CD4-positive, alpha-beta T cell treated with Interleukin-21 for 1 hour (primary cell): Measurements from ENCODE around the gene FAM177A1.
"Not testable (repeated sequence)": the region's sequence is repeated elsewhere in the genome, so short reads cannot be mapped to it uniquely, and the experiment has no call there.

ENCODE experiments used
- DNase-seq: peaks from one replicate; pipeline ENCODE4 v3.0.0-alpha.2; 2020

Gene FAM177A1

GRCh38 chr14:35065731-35066130 lies 19.7 kb downstream of the FAM177A1 start:
- DNase-seq, result not testable (repeated sequence)

DNA sequence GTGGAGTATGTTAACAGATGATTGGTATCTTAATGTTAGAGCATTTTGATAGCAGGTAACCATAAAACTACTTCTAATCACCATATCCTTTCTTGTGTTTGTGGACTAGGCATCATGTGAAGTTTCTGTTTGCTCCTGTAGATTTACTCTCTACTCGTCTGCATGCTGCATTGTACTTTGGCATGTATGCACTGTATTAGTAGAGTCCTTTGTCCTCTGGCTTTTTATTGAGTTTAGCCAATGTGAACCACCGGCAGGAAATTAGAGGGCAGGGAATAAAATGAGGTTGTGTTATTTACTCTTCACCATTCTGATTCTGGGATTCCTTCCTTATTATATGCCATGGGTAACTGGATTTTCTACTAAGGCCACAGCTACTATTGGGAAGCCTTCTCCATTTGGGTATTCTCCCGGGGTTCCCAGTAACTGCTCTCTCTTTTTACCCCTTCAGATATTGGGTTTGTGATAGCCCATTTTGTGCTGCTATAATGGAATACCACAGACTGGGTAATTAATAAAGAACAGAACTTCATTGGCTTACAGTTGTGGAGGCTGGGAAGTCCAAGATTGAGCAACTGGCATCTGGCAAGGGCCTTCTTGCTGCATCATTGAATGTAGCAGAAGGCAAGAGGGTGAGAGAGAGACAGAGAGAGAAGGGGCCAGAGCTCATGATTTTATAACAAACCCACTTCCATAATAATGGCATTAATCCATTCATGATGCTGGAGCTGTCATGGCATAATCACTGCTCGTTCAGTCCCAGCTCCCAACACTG lies 22.4 kb downstream of the FAM177A1 start:
- no peak for DNase-seq

- DNase-seq, result no peak
Measured at GRCh38 chr14:35072226-35072625, 26.2 kb downstream of the FAM177A1 start.

GRCh38 chr14:35073486-35073885 lies 27.4 kb downstream of the FAM177A1 start:
- no peak for DNase-seq

- no peak for DNase-seq
Measured at GRCh38 chr14:35078082-35078481, 32.0 kb downstream of the FAM177A1 start.

- DNase-seq, result no peak
Measured at GRCh38 chr14:35079742-35080141, 33.7 kb downstream of the FAM177A1 start.

- DNase-seq, result no peak
Measured at GRCh38 chr14:35083530-35084150, 37.6 kb downstream of the FAM177A1 start.

GRCh38 chr14:35085441-35085840 lies 39.4 kb downstream of the FAM177A1 start:
- DNase-seq, result no peak

DNA sequence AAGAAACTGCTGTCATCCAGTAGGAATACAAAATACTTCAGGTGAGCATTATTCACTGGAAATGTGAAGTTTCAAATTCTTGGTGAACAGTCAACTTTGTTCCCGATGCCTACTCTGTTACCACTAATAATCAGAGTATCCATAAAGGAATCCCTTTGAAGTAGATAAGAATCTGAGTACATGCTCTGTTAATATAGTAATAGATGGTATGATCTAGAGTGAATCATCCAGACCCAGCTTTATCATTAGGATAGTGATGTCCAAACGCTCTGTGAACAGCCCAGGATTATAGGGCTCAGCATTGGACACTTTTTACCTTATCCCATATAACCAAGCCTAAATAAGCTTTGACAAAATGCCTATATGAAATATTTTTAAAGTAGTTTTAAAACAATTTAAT lies 42.4 kb downstream of the FAM177A1 start:
- no peak for DNase-seq

- DNase-seq, result not testable (repeated sequence)
Measured at GRCh38 chr14:35094645-35095044, 48.6 kb downstream of the FAM177A1 start.

DNA sequence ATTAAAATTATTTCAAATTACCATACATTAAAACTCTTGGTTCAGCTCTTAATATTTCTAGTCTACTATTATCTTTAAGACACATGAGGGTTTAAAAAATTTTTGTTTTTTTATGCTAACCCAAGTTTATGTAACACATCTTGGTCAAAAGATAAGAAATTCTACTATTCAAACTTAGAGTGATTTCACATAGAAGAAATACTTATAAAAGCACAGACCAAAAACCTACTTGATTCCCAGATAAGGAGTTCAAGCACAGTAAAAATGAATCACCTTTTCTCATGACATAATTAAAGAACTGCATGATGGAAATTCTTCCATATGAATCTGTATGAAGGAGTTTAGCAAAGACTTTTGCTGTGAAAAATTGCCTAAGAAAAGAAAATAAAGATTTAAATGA lies 61.8 kb downstream of the FAM177A1 start:
- DNase-seq, result no peak

DNA sequence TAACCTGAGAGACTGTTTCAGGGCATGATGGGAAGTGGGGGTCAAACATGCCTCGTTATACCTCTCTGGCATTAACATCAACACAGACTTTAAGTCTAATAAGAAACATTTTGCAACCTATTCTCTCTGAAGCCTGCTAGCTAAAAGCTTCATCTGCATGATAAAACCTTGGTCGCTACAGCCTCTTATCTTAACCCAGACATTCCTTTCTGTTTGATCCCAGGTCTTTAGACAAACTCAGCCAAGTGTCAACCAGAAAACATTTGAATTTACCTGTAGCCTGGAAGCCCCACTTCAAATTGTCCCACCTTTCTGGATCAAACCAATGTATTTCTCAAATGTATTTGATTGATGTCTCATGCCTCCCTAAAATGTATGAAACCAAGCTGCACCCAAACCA lies 66.6 kb downstream of the FAM177A1 start:
- DNase-seq, result no peak

- no peak for DNase-seq
Measured at GRCh38 chr14:35113308-35113950, 67.4 kb downstream of the FAM177A1 start.

- no peak for DNase-seq
Measured at GRCh38 chr14:35114036-35114435, 68.0 kb downstream of the FAM177A1 start.

GRCh38 chr14:35116242-35116641 lies 70.2 kb downstream of the FAM177A1 start:
- DNase-seq, result no peak

DNA sequence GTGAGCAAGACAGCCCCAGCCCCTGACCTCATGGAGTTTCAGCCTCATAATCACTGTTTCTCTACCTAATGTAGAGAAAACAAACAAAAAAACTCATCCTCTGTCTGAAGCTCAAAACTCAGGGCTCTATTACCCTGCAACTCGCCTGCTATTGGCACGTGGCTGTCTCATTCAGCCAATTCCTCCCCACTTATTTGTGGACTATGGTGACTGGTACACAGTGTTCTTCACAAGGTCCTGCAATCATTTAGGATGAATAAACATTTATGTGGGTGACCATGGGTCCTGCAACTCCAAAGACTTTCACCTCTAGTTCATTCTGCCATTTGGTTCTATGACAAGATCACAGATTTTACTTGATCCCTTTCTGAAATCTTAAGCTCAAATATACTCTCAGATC lies 71.0 kb downstream of the FAM177A1 start:
- no peak for DNase-seq

GRCh38 chr14:35121026-35121886 lies 75.2 kb downstream of the FAM177A1 start:
- no peak for DNase-seq

GRCh38 chr14:35121887-35122695 lies 76.0 kb downstream of the FAM177A1 start, which contains the start of the genes PPP2R3C and PRORP:
TSS of gene PPP2R3C (minus strand) at chr14:35121990. CDS start at chr14:35121959, 31 bp downstream.
TSS of gene PRORP (plus strand) at chr14:35122552. CDS start at chr14:35123246, 694 bp downstream.
- DNase-seq, result peak; percentile 94

DNA sequence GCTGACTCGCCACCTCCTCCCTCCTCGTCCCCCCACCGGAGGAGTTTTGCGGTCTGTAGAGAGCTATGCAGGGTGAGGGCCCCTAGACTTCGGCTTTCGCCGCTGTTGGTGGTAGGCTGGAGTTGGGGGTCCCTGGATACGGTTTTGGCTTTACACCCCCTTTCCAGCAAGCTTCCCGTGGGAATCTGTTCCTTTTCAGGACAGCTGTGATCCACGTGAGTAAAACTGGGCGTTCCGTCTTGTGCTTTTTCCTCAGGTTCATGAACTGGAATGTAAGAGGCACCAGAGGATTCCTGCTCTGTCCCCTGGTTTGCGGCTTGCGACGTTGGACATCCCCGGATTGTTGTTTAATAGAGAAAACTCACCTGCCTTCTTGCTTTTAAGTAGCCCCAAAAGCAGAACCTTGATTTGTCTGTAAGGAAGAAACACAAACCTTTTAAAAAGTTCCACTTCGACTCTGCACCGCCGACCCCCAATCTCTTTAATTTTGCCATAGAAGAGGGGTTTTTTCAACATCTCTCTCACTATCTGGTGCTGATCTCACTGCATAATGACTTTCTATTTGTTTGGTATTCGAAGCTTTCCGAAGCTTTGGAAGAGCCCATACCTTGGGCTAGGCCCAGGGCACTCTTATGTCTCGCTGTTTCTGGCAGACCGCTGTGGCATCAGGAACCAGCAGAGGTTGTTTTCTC lies 76.8 kb downstream of the FAM177A1 start:
- DNase-seq, result no peak

- no peak for DNase-seq
Measured at GRCh38 chr14:35123388-35123703, 77.3 kb downstream of the FAM177A1 start.

DNA sequence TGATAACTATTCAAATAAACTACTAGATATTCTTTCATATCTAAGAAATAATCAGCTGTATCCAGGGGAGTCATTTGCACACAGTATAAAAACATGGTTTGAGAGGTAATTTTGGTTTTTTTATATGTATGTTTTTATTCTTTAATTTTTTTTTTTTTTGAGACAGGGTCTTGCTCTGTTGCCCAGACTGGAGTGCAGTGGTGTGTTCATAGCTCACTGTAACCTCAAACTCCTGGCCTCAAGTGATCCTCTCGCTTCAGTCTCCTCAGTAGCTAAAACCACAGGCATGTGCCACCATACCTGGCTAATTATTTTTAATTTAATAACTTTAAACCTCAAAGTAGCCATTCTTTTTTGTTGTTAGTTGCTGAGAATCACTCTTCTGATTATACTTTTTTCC lies 78.1 kb downstream of the FAM177A1 start:
- DNase-seq, result no peak
